T-cell (primary cell): ENCODE results near the gene AGBL1. TPM values are rescaled to one million over a fixed set of nuclear protein-coding genes. Genes with fewer than 3 reads are reported as not detected.

Experiments
- ATAC-seq, 4 experiments: fragments of 200-7000 bp in 3 of 4; fragments of 150-1000 bp in 1 of 4; cut with Tn5 transposase; replicated peaks in 1 of 4; 1 replicate in 3 of 4; 2 replicates in 1 of 4; pipeline ENCODE4 v1.10.0; 2021; ENCODE audit warnings: moderate library complexity in 3 of 4, mild to moderate bottlenecking in 2 of 4, moderate number of reproducible peaks in 1 of 4
- CTCF ChIA-PET, 2 donors: fragments of 300-600 bp; sonication (Branson Sonifier 250); formaldehyde crosslinking; loops; one replicate each; lab custom pipeline; 2022; ENCODE audit warnings: antibody characterized with exemption in 2 of 2; lab: Charles Lee
- POLR2A ChIA-PET, 2 donors: fragments of 300-600 bp; sonication (Branson Sonifier 250); formaldehyde crosslinking; loops; one replicate each; lab custom pipeline; 2022; ENCODE audit warnings: antibody characterized with exemption in 2 of 2; lab: Charles Lee
- DNase-seq, 35 experiments: peaks; one replicate each; pipeline versions ENCODE4 v3.0.0 to v3.0.0-alpha.2; 2013 to 2023
- H3K27ac ChIP-seq: one replicate; pipeline ENCODE4 v1.5.1; 2013; ENCODE audit warnings: low read length
- H3K27me3 ChIP-seq, 2 experiments: replicated peaks in 1 of 2; 1 replicate in 1 of 2; 2 replicates in 1 of 2; pipeline versions ENCODE4 v1.6.1 to v1.7.0; 2013; ENCODE audit warnings: low read length in 1 of 2, mixed read lengths in 1 of 2; ENCODE audit not compliant: control insufficient read depth in 2 of 2, insufficient read depth in 2 of 2; ENCODE audit errors: extremely low read depth in 1 of 2
- H3K36me3 ChIP-seq, 2 donors: 1 replicate in 1 of 2; 2 replicates in 1 of 2; pipeline versions ENCODE4 v1.6.1 to v1.7.0; 2013; ENCODE audit warnings: low read length in 1 of 2; ENCODE audit not compliant: control insufficient read depth in 2 of 2, insufficient read depth in 1 of 2; ENCODE audit errors: extremely low read depth in 1 of 2
- H3K4me1 ChIP-seq, 2 experiments: 1 replicate in 1 of 2; 2 replicates in 1 of 2; pipeline versions ENCODE4 v1.6.1 to v1.7.0; 2013; ENCODE audit warnings: low read length in 2 of 2, mixed read lengths in 1 of 2; ENCODE audit not compliant: insufficient read depth in 2 of 2, control insufficient read depth in 1 of 2; ENCODE audit errors: extremely low read depth in 1 of 2
- H3K4me3 ChIP-seq, 2 donors: 1 replicate in 1 of 2; 2 replicates in 1 of 2; pipeline versions ENCODE4 v1.5.1 to v1.7.0; 2013; ENCODE audit warnings: mild to moderate bottlenecking in 2 of 2, low read length in 1 of 2, moderate library complexity in 1 of 2; ENCODE audit not compliant: control insufficient read depth in 1 of 2; ENCODE audit errors: extremely low read depth in 1 of 2
- H3K9me3 ChIP-seq: 2 replicates; pipeline ENCODE4 v1.7.0; 2013
- H3K27ac Mint-ChIP-seq, 2 donors: one replicate each; pipeline ENCODE4 v1.8.0; 2020 to 2021; ENCODE audit warnings: mild to moderate bottlenecking in 2 of 2, mixed read lengths in 2 of 2
- H3K27me3 Mint-ChIP-seq, 2 donors: one replicate each; pipeline ENCODE4 v1.8.0; 2021 to 2022; ENCODE audit warnings: mixed read lengths in 2 of 2
- H3K36me3 Mint-ChIP-seq: one replicate; pipeline ENCODE4 v1.8.0; 2021; ENCODE audit warnings: mixed read lengths
- H3K4me1 Mint-ChIP-seq, 3 donors: one replicate each; pipeline ENCODE4 v1.8.0; 2020 to 2022; ENCODE audit warnings: mixed read lengths in 3 of 3, mild to moderate bottlenecking in 1 of 3
- H3K4me3 Mint-ChIP-seq, 3 donors: one replicate each; pipeline ENCODE4 v1.8.0; 2020 to 2022; ENCODE audit warnings: mild to moderate bottlenecking in 3 of 3, mixed read lengths in 3 of 3, moderate library complexity in 3 of 3
- H3K9me3 Mint-ChIP-seq, 3 donors: one replicate each; pipeline ENCODE4 v1.8.0; 2020 to 2022; ENCODE audit warnings: mixed read lengths in 3 of 3
- WGBS: methylation state at CpG from one replicate; pipeline ENCODE4 v1.1.5; 2013; ENCODE audit warnings: missing lambda C conversion rate; ENCODE audit not compliant: insufficient coverage; 5-methylcytosine and 5-hydroxymethylcytosine counted together
- total RNA-seq, 35 experiments: library from RNA in 6 of 35; stranded (reverse) in 6 of 35; fragments of 120-200 nt in 1 of 35; gene quantifications; one replicate each; pipeline versions ENCODE4 v1.2.1 to v1.2.4 and lab custom pipeline; 2013 to 2026

The AGBL1 gene
- total RNA-seq, 5 donors from 2014 or later (not counting 1 experiment from before 2014, with no cell fraction given) = not detected

DNA sequence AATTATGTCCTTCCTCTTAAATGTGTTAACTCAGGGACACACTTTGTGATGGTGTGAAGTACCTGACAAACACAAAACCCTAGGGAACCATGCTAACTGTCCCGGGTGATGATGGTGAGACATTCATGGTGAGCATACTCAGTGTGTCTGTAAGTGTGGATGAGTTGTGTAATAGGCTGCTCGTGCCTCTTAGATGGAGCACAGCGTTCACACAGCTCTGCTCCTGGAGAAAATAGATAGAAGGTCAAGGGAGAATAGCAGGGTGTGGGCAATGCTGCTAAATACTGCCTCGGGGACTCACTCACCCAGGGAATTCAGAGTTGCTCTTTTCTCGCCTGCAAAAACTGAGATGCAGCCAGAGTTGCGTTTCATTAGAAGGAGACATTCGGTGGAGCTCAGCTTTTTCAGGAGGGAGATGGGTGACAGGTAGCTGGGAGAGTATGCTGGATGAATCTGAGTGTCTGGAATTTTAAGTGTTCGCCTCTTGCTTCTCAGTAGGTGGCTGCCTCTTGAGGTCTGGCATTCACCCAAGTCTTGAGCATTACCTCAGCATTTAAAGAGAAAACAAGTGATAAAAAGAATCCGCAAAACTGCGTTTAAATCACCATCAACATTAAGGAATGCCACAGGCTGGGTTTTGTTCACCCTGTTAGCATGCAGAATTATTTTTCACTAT lies 813.2 kb downstream of the AGBL1 start:
- no peaks in the 10 kb centered on the region for H3K4me1 ChIP-seq
- no peak overlapping the region for H3K27ac ChIP-seq
- no peaks in the 10 kb centered on the region for H3K4me1 Mint-ChIP-seq
- no peaks in the 10 kb centered on the region for H3K36me3 ChIP-seq
- POLR2A ChIA-PET = no interaction called here
- no peaks in the 10 kb centered on the region for H3K36me3 Mint-ChIP-seq
- no peak overlapping the region for H3K4me3 ChIP-seq
- no peak for DNase-seq
- peaks cover 8 to 10% of the 10 kb centered on the region in 2 donors for H3K27me3 Mint-ChIP-seq
- peaks cover 0 to 3% of the 10 kb centered on the region in 2 experiments for H3K27me3 ChIP-seq
- CTCF ChIA-PET = no interaction called here
- no peak for ATAC-seq
- no peak overlapping the region for H3K27ac Mint-ChIP-seq
- no peaks in the 10 kb centered on the region for H3K9me3 Mint-ChIP-seq
- no peak overlapping the region for H3K4me3 Mint-ChIP-seq
- H3K9me3 ChIP-seq = no peaks in the 10 kb centered on the region
- 54% methylated on average over 9 of the region's 10 CpGs for WGBS

GRCh38 chr15:86894269-86894668 lies 814.6 kb downstream of the AGBL1 start:
- Histone ChIP-seq H3K9me3 (no peaks in the 10 kb centered on the region), H3K27me3 (peaks cover 0 to 3% of the 10 kb centered on the region in 2 experiments), H3K4me1 (no peaks in the 10 kb centered on the region), H3K36me3 (no peaks in the 10 kb centered on the region), H3K27ac (no peak overlapping the region), H3K4me3 (no peak overlapping the region)
- WGBS = 69% methylated on average over 3 of the region's 3 CpGs
- ATAC-seq (no peak), DNase-seq (no peak)
- Mint-ChIP-seq H3K27ac (no peak overlapping the region), H3K36me3 (no peaks in the 10 kb centered on the region), H3K9me3 (no peaks in the 10 kb centered on the region), H3K4me1 (no peaks in the 10 kb centered on the region), H3K27me3 (peaks cover 11 to 14% of the 10 kb centered on the region in 2 donors), H3K4me3 (no peak overlapping the region)
- POLR2A ChIA-PET = no interaction called here
- CTCF ChIA-PET = no interaction called here

DNA sequence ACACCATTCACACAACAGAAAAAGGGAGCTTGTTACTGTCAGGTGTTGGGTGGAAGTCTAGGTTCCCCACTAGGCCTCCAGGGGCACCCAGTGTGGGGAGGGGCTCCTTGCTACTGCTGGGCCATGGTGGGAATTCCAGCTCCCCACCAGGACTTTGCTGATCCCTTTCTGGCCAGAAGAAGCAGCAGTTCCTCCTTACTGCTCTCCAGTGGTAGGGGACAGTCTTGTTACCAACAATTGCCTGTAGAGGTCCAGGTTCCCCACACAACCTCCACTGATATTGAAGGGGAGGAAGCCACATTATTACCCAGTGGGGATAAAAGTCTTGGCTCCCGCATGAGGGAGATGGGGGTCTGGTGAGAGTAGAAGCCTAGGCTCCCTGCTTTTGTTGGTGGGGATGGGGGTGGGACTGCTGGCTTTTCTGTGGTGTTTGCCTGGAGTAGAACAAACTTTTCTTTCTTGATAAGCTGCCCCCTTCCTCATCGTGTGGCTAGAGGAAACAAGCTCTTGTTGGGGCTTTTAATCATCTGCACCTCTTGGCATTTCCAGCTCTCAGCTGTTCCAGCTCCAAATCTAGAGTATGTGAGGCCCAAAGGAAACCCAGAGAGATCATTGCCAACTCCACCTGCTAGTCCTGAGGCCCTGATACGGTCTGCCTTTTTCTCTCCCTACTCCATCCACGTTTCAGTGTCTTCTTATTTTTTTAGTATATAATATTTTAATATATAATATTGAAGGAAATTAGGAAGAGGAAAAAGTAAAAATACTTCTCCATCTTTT lies 824.2 kb downstream of the AGBL1 start:
- no peak overlapping the region for H3K27ac Mint-ChIP-seq
- H3K36me3 Mint-ChIP-seq = no peaks in the 10 kb centered on the region
- H3K27ac ChIP-seq = no peak overlapping the region
- ChIA-PET POLR2A (interaction anchor here in 1 of 2 donors (0.6 kb wide), 1 partner anchor 12 kb away, joined by 3 read pairs; no protein-coding TSS in a partner anchor), CTCF (no interaction called here)
- no peak overlapping the region for H3K4me3 ChIP-seq
- no peaks in the 10 kb centered on the region for H3K4me1 Mint-ChIP-seq
- H3K4me3 Mint-ChIP-seq = no peak overlapping the region
- 0% methylated on average over 1 of the region's 4 CpGs for whole genome bisulfite sequencing
- peaks cover 17 to 21% of the 10 kb centered on the region in 2 donors for H3K27me3 Mint-ChIP-seq
- no peaks in the 10 kb centered on the region for H3K36me3 ChIP-seq
- DNase-seq (no peak), ATAC-seq (no peak)
- H3K27me3 ChIP-seq = peaks cover 0 to 9% of the 10 kb centered on the region in 2 experiments
- no peaks in the 10 kb centered on the region for H3K9me3 ChIP-seq
- H3K9me3 Mint-ChIP-seq = peaks cover 0 to 5% (median 0%) of the 10 kb centered on the region in 3 donors
- H3K4me1 ChIP-seq = no peaks in the 10 kb centered on the region

DNA sequence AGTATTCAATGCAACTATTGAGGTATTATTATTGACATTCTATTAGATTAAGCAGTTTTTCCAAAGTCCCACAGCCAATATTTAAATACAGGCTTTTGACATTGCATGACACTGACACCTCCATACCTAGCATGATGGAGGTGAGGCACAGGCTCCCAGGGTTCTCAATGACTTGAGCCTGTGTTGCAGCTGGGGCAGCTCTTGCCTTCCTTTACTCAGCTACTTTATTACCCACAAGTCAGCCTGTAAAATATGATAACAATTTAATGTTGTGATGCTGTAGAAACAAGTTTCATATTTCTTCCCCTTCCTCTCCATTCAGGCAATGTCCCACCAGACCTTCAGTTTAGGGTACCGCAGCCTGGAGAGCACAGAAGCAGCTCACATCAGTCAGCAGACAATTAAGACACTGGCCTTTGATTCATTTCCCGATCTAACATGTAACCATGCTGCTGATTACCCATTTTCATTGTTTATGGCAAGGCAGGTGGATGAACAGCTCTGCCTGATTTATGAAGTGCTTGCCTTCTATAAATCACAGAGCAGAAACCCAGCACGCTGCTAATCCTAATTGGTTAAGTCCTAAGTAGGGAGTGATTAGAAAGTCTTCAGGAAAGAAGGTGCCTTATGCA lies 826.1 kb downstream of the AGBL1 start:
- ChIA-PET POLR2A (no interaction called here), CTCF (no interaction called here)
- no peak overlapping the region for H3K4me3 ChIP-seq

DNA sequence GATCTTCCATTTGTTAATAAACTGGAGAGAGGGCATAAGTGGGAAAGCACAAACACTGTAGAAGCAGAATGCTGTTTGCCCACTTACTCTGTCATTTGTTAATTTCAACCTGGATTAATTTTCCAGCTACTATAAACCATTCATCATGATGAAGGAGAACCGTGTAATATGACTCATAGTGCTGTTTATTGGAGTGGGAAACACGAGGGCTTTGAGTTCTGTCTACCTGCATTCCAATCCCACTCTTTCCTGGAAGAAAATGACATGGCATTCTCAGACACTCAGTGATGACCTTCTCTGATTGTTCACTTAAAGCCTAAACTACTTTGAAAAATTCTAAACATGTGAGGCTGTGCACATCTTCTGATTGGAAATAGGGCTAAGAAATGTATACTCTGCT lies 826.7 kb downstream of the AGBL1 start:
- Histone ChIP-seq H3K27ac (no peak overlapping the region), H3K4me1 (no peaks in the 10 kb centered on the region), H3K36me3 (no peaks in the 10 kb centered on the region), H3K27me3 (peaks cover 0 to 9% of the 10 kb centered on the region in 2 experiments), H3K9me3 (no peaks in the 10 kb centered on the region), H3K4me3 (no peak overlapping the region)
- Mint-ChIP-seq H3K36me3 (no peaks in the 10 kb centered on the region), H3K27ac (no peak overlapping the region), H3K4me3 (no peak overlapping the region), H3K4me1 (no peaks in the 10 kb centered on the region), H3K9me3 (peaks cover 0 to 11% (median 0%) of the 10 kb centered on the region in 3 donors), H3K27me3 (peaks cover 16 to 21% of the 10 kb centered on the region in 2 donors)
- ChIA-PET CTCF (no interaction called here), POLR2A (no interaction called here)
- WGBS = no CpG with 5 or more reads among the region's 2 CpGs
- ATAC-seq = no peak
- no peak for DNase-seq

More for the DNA sequence above, 826.1 kb downstream of the AGBL1 start:
- no peak for DNase-seq
- no peak overlapping the region for H3K27ac Mint-ChIP-seq
- H3K4me3 Mint-ChIP-seq = no peak overlapping the region
- H3K4me1 ChIP-seq = no peaks in the 10 kb centered on the region
- H3K36me3 Mint-ChIP-seq = no peaks in the 10 kb centered on the region
- ATAC-seq = no peak
- peaks cover 0 to 11% (median 0%) of the 10 kb centered on the region in 3 donors for H3K9me3 Mint-ChIP-seq
- no peaks in the 10 kb centered on the region for H3K9me3 ChIP-seq
- H3K36me3 ChIP-seq = no peaks in the 10 kb centered on the region
- H3K4me1 Mint-ChIP-seq = no peaks in the 10 kb centered on the region
- no peak overlapping the region for H3K27ac ChIP-seq
- WGBS = no CpG with 5 or more reads among the region's 3 CpGs
- H3K27me3 ChIP-seq = peaks cover 0 to 9% of the 10 kb centered on the region in 2 experiments
- H3K27me3 Mint-ChIP-seq = peaks cover 15 to 21% of the 10 kb centered on the region in 2 donors

- Histone ChIP-seq H3K27me3 (peaks cover 0 to 5% of the 10 kb centered on the region in 2 experiments), H3K9me3 (no peaks in the 10 kb centered on the region), H3K4me1 (no peaks in the 10 kb centered on the region), H3K36me3 (no peaks in the 10 kb centered on the region), H3K4me3 (no peak overlapping the region), H3K27ac (no peak overlapping the region)
- H3K9me3 Mint-ChIP-seq = peaks cover 0 to 11% (median 0%) of the 10 kb centered on the region in 3 donors
- ChIA-PET POLR2A (no interaction called here), CTCF (no interaction called here)
- 53% methylated on average over 4 of the region's 5 CpGs for WGBS
- no peak for ATAC-seq
- no peaks in the 10 kb centered on the region for H3K36me3 Mint-ChIP-seq
- H3K27me3 Mint-ChIP-seq = peaks cover 7 to 22% of the 10 kb centered on the region in 2 donors
- H3K27ac Mint-ChIP-seq = no peak overlapping the region
- no peak overlapping the region for H3K4me3 Mint-ChIP-seq
- no peak for DNase-seq
- H3K4me1 Mint-ChIP-seq = no peaks in the 10 kb centered on the region
Measured at GRCh38 chr15:86911022-86911421, 831.4 kb downstream of the AGBL1 start.
